NCI-H526 treated with DMSO at 0.1 percent for 48 hours (cell line): ENCODE data around the gene ARID4B.
A peak's percentile ranks its signal among the peaks of the same experiment; 100 is the strongest.
"Not testable (repeated sequence)": the region's sequence is repeated elsewhere in the genome, so short reads cannot be mapped to it uniquely, and the experiment has no call there.

ENCODE experiments used
- DNase-seq: peaks from one replicate; lab custom pipeline; 2025; lab: John Stamatoyannopoulos, UW

ARID4B gene

DNA sequence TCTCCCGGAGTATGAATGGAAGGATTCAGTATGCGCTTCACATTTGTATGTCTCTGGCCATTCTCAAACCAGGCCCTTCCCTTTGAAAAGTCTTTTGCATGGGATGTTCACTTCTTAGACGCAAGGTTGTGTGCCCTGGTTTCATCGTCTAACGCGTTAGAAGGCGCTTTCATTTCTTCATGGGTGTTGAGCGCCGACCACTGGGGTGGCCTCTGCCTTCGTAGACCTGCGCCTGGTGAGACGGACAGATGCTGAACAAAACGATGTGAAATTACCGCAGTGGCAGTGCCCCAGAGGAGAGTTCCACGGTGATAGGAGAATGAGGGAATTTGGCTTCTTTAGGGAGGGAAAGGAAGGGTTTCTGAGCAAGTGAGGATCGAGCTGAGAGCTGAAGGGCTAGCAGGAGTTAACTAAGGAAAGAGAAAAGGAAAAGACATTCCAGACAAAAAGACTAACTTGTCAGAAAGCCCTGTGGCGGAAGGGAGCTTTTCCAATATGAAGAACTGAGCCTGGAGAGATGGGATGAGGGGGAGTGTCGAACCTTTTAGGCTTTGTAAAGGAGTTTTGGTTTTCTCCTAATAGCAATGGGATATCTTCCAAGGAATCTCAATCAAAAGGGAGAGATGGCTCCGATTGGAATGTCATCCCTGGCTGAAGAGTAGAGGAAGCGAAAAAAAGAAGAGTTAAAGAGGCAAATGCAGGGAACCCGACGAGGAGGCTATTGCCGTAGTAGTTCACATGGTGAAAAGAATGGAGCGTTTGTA lies 1.3 kb upstream of the ARID4B start:
- DNase-seq = peak; percentile 38

DNA sequence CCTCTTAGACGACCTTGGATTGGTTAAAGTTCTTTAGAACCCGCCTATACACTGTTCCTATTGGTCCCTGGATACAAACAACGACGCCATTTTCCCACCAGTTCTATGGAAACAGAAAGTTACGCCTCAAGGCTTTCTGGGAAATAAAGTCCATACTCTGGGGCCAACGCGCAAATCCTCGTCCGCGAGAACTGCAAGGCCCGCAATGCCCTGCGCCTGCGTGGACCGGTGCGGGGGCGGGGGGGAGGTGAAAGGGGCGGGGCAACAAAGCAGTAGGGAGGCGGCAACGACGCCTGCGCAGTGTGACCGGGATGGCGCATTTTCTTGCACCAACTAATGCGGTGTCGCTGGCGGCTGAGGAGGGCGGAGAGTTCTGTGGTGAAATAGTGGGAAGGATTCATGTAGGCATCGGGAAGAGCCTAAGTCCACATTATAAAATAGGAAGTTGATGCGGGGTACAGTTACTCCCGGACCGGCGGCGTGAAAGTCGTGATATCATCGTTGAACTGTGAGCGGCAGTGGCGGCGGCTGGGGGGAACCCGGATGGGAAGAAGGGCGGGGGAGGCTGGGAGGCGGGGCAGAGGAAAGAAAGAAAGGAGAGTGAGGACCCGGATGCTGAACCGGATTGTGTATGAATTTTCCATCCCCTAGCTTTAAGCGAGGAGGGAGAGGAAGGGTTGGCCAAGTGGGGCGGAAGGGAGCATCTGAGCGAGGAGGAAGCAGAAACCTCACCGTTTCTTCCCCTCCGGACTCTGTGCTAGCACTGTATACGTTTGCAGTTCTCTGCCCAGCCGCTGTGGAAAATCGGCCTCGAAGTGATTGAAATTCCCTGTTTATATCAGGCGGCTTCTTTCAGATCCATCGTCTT lies 526 bp upstream of the ARID4B start, which contains the start of gene GGPS1:
GGPS1 (plus strand) TSS at position 300 of the 868 bp plus-strand sequence. CDS start 6,695 bp downstream, outside the sequence.
- peak; percentile 97 for DNase-seq

DNA sequence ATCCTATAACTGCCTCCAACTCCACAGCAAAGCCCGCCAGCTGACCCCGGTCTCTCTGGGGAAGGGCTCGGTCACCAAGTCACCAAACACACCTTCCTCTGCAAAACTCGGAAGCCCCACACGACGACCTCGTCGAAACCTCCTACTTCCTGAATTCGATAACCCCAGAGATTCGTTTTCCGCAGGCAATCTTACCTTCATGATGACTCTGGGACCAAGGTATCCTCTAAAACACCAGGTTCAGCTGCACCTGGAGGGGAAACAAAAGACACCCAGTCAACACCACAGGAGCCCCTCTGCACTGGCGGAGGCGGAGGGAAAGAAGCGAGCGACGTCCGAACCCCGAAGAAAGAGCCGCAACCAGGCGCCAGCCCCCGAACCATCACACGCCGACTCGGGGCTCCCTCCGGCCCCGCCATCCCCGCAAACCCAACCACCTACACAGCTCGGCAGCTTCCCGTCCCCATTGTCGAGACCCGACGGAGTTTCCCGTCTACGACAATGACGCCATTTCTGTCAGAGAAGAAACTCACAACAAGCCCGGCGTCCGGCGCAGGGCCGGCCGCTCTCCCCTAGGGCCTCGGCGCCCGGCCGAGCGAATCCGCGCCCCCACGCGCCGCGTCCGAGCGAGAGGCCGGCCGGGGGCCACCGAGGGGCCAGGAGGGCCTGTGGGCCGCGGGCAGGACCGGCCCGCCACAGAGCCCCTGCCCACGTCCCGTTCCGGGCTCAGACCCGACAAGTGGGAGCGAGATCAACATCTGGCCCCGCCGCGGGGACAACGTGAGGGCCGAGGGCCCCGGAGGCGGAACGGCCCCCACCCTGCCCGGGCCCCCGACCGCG lies 1.0 kb downstream of the ARID4B start:
- DNase-seq = peak; percentile 47

DNA sequence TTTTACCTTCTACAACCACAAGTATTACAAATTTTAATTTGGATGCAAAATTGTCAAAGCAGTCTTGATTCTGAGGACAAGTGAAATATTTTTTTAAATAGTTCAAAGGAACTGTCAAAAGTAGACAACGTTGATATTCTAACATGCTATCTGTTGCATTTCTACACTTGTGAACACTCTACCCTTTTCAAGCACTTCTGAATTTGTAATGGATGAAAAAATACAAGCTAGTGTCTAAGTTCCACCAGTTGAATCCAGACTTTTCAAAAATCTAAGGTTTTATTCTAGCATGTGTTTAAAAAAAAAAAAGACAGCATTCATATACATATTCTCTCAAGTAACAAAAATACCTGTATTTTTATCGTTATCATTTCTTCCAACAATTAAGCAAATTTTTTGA lies 2.1 kb downstream of the ARID4B start:
- no peak for DNase-seq

DNA sequence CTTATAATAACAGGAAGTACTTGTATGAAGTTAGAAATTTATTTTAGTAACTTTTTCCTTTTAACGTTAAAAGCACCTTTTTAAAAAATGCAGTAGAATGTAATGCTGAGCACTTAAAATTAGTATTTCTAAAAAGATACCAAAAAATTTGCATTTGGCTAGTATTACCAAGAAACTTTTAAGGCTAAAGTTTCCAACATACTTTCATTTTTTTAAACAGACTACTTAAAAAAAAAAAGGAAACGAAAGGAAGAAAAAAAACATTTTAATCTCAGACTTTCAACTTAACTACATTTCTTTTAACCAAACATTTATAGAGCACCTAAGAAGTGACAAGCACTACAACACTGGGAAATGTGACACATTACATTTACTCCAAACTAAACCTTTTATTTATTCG lies 2.8 kb downstream of the ARID4B start:
- DNase-seq = no peak

DNA sequence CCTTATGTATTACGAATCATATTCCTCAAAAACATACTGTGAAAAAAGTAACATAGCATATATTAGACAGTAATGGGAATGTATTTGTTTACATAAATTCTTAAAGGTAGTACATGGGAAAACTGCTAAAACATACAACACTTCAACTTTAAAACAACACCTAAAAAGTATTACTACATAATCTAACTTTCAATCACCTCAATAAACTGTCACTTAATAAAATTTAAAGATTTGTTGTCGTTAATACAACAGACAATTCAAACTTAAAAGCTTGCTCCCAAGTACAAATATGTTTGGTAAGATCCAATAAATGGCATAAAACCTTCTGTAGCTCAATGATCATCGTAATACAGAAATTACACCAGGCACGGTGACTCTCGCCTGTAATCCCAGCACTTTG lies 3.7 kb downstream of the ARID4B start:
- no peak for DNase-seq

DNA sequence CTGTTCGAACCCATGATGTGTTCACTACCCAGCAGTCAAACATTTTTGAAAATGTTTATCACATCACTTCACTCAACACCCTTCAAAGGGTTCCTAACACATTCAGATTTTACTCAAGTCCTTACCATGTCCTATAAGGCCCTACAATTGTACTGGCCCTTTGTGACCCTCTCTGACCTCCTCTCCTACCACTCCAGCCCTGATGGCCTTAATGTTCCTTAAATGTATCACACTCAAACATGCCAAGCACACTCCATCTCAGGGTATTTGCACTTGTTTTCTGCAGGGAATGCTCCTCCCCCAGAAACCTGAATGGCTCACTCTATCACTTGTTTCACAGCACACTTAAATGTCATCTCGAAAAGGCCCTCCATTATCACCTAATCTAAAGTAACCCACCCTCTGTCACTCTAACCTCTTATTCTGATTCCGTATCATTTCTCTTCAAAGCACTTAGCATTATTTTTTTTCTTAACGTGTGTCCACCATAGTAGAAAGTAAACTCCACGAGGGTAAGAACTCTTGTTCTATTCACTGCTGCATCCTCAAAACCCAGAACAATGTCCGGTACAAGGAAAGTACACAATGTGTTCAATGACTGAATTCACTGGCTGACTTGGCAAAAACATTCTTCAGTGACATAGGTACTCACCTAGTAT lies 7.3 kb downstream of the ARID4B start:
- no peak for DNase-seq

DNA sequence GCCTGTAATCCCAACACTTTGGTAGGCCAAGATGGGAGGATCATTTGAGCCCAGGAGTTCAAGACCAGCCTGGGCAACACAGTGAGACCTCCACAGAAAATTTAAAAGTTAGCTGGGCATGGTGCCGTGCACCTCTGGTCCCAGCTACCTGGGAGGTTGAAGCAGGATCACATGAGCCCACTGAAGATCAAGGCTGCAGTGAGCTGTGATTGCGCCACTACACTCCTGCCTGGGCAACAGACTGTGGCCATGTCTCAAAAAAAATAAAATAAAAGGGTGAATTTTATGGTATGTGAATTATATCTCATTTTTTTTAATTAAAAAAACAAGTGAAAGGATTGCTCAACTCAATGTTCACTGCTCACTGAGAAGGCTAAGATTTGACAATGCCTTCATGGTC lies 8.7 kb downstream of the ARID4B start:
- no peak for DNase-seq

DNA sequence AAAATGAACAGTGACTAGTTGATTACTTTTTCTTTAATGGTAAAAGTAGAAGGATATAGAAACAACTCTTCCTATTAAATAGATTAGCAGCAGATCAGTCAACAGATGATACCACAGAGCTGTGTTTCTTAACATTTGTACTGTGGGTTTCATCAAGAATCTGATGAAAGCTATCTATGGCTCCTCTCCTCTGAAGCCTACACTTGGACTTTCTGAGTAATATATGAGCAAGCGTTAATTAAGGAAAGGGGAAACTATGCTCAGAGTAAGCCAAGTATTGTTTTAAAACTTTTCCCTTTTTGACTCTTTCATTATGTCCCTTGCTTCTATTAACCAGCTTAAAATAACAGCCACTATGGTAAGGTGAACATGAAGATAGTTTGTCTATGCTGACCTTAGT lies 10.8 kb downstream of the ARID4B start:
- no peak for DNase-seq

DNA sequence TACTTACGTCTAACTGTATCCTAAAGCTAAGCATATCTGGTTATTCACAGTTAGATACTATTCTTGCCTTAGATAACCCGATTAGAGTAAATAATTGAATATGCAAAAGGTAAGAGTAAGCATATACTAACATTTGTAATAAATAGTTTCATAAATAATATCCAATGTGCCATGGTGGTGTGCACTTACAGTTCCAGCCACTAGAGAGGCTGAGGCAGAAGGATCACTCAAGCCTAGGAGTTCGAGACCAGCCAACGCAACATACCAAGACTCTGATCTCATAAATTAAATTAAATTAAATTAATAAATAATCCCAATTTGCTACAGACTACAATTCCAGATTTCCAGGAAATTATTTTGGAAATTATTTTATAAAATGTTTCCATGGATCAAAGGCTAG lies 12.2 kb downstream of the ARID4B start:
- no peak for DNase-seq

DNA sequence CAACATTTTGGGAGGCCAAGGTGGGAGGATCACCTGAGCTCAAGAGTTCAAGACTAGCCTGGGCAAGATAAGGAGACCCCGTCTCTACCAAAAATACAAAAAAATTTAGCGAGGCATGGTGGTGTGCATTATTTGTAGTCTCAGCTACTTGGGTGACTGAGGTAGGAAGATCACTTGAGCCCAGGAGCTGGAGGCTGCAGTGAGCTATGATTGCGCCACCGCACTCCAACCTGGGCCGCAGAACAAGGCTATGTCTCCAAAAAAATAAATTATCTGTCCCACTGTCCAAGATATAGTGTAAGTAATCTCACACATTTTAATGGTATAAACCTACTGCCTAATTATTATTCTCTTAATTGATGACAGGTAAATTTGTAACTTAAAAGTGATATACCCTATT lies 12.8 kb downstream of the ARID4B start:
- DNase-seq = no peak

DNA sequence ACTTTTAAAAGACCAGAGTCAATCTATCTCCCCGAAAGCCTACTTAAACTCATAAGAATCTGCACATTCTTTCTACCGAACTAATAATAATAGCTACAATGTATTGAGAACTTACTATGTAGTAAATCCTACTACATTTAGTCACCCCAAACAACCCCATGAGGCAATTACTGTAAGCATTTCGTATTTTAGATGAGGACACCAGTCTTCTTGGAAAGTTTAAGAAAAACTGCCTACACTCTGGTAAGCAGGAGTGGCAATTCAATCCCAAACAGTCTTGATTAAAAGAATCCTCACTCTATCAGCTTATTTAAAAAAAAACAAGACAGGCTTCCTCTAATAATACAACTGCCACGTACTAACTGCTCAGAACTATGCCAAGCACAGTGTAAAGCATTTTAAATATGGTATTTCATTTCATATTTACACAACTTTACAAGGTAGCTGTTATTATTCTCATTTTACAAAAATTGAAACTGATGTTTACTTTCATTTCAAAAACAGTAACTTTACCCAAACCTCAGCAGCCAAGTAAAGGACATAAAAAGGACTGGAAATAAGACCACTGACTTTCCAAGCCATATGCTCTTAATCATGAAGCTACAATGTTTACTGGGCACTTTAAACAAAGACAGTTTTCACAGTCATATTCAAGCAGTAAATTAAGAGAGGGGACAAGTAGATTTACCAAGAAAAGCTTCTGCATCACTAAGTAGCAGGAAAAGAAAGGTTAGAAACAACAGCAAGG lies 13.9 kb downstream of the ARID4B start:
- DNase-seq = no peak

DNA sequence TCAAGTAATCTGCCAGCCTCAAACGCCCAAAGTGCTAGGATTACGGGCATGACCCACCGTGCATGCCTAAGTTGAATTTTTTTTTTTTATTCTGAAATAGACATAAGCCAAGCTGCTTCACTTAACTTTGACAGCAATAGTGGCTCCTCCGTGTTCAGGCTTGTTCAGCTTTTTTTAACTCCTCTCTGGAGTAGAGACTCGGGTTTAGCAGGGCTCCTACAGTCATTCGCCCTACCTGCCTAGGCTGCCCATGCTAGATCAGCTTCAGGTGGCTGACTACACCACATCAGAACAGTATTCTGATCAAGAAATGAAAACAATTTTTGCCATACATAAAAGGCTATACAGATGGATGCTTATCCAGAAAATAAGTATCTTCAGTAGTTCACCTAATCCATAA lies 14.7 kb downstream of the ARID4B start:
- DNase-seq = no peak

DNA sequence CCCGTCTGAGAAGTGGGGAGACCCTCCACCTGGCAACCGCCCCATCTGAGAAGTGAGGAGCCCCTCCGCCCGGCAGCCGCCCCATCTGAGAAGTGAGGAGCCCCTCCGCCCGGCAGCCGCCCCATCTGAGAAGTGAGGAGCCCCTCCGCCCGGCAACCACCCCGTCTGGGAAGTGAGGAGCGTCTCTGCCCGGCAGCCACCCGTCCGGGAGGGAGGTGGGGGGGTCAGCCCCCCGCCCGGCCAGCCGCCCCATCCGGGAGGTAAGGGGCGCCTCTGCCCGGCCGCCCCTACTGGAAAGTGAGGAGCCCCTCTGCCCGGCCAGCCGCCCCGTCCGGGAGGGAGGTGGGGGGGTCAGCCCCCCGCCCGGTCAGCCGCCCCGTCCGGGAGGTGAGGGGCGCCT lies 18.8 kb downstream of the ARID4B start:
- not testable (repeated sequence) for DNase-seq

DNA sequence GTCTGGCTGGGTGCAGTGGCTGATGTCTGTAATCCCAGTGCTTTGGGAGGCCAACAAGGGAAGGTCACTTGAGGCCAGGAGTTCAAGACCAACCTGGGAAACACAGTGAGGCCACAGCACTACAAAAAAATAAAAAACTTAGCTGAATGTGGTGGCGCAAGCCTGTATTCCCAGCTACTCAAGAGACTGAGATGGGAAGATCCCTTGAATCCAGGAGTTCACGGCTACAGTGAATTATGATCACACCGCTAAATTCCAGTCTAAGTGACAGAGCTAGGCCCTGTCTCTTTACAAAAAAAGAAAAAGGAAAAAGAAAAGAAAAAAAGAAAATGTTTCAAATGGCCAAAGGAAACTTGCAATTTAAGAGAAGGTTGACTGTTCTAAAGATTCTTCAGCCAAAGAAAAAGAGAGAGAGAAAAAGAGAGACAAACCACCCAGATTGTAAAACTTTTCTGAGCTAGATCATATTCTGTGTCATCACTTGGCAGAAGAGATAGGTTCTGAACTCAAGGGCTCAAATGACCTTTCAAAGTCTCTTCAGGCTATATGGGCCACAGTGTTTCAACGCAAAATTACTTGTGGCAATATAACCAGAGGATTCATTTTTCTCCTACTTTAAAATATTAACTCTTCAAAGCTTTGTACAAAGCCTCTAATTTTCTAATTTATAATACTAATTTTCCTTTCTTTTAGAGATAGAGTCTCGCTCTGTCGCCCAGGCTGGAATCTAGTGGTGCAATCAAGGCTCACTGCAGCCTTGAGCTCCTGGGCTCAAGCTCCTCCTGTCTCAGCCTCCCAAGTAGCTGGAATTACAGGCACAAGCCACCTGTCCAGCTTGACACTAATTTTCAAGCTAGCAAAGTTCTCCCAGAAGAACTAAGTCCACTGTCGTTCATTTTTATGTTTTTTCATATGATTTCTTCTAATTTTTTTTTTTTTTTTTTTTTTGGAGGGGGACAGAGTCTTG lies 20.5 kb downstream of the ARID4B start:
- DNase-seq = no peak

DNA sequence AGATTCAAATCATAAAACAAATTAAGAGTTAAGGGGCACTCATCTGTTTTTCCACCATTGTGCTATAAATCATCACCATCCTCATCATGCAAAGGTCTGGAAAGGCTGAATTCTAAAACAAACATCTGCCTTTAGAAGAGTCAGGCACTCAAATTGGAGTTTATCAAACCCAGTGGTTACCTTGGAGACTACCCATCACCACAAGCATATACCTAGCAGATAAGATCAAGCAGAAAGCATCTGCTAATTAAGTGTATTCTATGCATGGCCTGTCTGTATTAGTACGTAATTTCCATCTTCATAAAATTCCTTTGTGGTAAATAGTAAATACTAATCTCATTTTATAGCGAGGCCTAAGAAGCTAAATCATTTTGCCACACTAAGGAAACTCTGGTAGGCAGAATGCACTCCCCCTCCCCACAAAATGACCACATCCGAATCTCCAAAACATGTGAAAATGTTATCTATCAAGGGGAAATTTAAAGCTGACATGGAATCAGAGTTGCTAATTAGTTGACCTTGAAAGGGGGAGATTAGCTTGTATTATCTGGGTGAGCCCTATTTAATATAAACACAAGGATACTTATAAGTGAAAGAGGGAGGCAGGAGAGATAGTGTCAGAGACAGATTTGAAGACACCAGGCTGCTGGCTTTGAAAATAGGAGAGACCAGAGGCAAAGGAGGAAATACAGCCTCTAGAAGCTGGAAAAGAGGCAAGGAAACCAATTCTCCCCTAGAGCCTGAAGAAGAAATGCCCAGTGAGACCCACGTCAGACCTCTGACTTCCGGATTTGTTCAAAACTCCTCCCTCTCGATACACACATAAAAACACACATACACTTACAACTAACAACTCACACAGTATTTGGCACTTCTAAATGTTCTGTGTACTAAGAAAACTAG lies 23.2 kb downstream of the ARID4B start:
- DNase-seq = peak; percentile 3

DNA sequence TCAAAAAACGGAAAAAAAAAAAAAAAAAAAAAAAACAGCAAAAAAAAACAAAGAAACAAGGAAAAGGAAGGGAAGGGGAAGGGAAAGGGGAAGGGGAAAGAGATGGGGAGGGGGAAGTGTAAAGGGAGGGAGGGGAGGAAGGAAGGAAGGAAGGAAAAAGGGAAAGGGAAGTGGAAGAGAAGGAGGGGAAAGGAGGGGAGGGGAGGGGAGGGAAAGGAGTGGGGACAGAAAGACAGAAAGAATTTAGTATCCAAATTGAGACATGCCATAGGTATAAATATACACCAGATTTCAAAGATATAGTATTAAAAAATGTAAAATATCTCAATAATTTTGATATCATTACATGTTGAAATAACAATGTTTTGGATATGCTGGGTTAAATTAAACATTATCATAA lies 25.8 kb downstream of the ARID4B start:
- no peak for DNase-seq

DNA sequence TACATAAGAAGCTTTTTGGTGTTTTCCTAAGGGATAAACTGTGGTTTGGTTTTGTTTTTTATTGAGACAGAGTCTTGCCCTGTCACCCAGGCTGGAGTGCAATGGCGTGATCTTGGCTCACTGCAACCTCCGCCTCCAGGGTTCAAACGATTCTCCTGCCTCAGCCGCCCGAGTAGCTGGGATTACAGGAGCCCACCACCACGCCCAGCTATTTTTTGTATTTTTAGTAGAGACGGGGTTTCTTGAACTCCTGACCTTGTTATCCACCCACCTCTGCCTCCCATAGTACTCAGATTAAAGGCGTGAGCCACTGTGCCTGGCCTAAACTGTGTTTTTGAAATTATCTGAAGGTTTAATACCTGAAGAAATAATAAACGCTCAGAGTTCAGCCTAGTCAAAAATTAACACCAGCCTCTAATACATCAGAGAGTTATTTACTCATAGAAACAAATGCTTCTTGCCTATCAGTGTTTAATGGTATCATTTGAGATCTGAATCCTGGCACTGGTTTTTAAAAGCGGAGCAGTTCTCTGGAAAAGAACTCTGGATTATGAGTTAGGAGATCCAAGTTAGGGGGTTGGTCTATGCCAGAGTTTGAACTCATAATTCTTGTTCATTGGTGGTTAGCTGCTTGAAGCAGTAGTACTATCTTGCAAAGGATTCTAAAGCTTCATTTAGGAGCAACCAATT lies 28.7 kb downstream of the ARID4B start:
- DNase-seq = no peak
